Measurements from ENCODE around the gene EXO5. TPM values are rescaled to one million over a fixed set of nuclear protein-coding genes. Genes with fewer than 3 reads are reported as not detected.

EXO5 gene, protein sequence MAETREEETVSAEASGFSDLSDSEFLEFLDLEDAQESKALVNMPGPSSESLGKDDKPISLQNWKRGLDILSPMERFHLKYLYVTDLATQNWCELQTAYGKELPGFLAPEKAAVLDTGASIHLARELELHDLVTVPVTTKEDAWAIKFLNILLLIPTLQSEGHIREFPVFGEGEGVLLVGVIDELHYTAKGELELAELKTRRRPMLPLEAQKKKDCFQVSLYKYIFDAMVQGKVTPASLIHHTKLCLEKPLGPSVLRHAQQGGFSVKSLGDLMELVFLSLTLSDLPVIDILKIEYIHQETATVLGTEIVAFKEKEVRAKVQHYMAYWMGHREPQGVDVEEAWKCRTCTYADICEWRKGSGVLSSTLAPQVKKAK
- total RNA-seq (2021; fragmentation: NEBNext Ultra II Directional; extraction: Animal tissue kit (Norgen Biotek cat#: 25700)), result 7.7 and 8.5 TPM in 2 replicates
- 3.1 and 4.4 TPM in 2 replicates for polyA plus RNA-seq (2011; rRNA removed)
- 5.3 TPM for polyA plus RNA-seq (2011; cell fraction: cytosol; rRNA removed)
- polyA plus RNA-seq (2011; cell fraction: nucleus; rRNA removed), result 4.2 TPM
- 6.7 to 8.4 TPM (median 7.5 TPM) in 4 replicates for polyA plus RNA-seq (2012, experiment 1 of 2)
- 2.9 TPM for polyA plus RNA-seq (2012, experiment 2 of 2)
- 5.8 TPM for polyA plus RNA-seq (2013, experiment 1 of 2)
- polyA plus RNA-seq (2013, experiment 2 of 2), result 5.3 TPM
- polyA minus RNA-seq (2011; rRNA and poly(A)+ RNA removed), result 6.0 and 7.1 TPM in 2 replicates
- 5.9 TPM for polyA minus RNA-seq (2011; cell fraction: cytosol; rRNA and poly(A)+ RNA removed)
- 10.5 TPM for polyA minus RNA-seq (2011; cell fraction: nucleus; rRNA and poly(A)+ RNA removed)
- long read RNA-seq, experiment 1, partial matches to known transcripts, result 3 of 7 reads
- long read RNA-seq, experiment 1, other reads (novel, unspliced or antisense), result 2 of 7 reads
- long read RNA-seq, experiment 2, partial matches to known transcripts, result 0 of 1 reads
- long read RNA-seq, experiment 2, other reads (novel, unspliced or antisense), result 1 of 1 reads

GRCh38 chr1:40508375-40509341 lies at the start of gene EXO5:
Gene EXO5 (plus strand): TSS chr1:40508767. CDS start chr1:40514545, 5,778 bp downstream.
- Histone ChIP-seq H2BK5ac (ENCODE audit: low read depth, low read length) (no peak within 1 kb of the TSS), H4K8ac (ENCODE audit: extremely low read depth, insufficient read depth, low read length) (peak within 1 kb of the TSS; percentile 90; the same call in 1 of the 2 replicates), H4K91ac (replicated peaks; ENCODE audit: insufficient read length, low read length) (peak within 1 kb of the TSS; percentile 61), H2BK12ac (ENCODE audit: low read depth, low read length) (no peak within 1 kb of the TSS), H2BK20ac (ENCODE audit: low read length) (no peak within 1 kb of the TSS), H3K9ac (replicated peaks in 1 of 4; ENCODE audit: extremely low read depth in 1 of 4, low read depth in 3 of 4, low read length in 3 of 4) (peak within 1 kb of the TSS in 2 of 4 experiments; percentile 59 to 71; a peak in 5 of 7 replicates), H3K4me1 (replicated peaks in 1 of 4; ENCODE audit: control insufficient read depth in 3 of 4, insufficient read depth in 4 of 4, low read length in 3 of 4) (0 out of 7 replicates have a peak, but pooled peaks cover 0 to 2% (median under 1%) of the 10 kb centered on the region in 4 experiments), H3K4me3 (ENCODE audit: extremely low read depth in 1 of 4, insufficient read depth in 2 of 4, low read depth in 3 of 4, low read length in 4 of 4) (peak within 1 kb of the TSS; percentile 69 to 76 (median 72)), H3K27me3 (replicated peaks in 1 of 4; ENCODE audit: control insufficient read depth in 3 of 4, extremely low read depth in 1 of 4, insufficient read depth in 3 of 4, low read length in 3 of 4) (peaks cover 0 to 12% (median 9%) of the 10 kb centered on the region in 4 experiments; a peak in 6 of 7 replicates), H4K20me1 (replicated peaks in 1 of 2; ENCODE audit: control insufficient read depth in 1 of 2, insufficient read depth in 2 of 2, low read length in 2 of 2) (peaks cover 0 to 2% of the 10 kb centered on the region in 2 experiments), H3K36me3 (ENCODE audit: control insufficient read depth in 2 of 4, insufficient read depth in 4 of 4, low read length in 3 of 4) (no peaks in the 10 kb centered on the region), H2AFZ (ENCODE audit: low read length) (peak within 1 kb of the TSS; percentile 98), H3K14ac (ENCODE audit: insufficient read length) (no peak within 1 kb of the TSS), H3K79me2 (ENCODE audit: control insufficient read depth in 1 of 2, insufficient read depth in 2 of 2, low read length in 2 of 2) (no peaks in the 10 kb centered on the region), H3K23ac (ENCODE audit: insufficient read length) (no peak within 1 kb of the TSS), H3K9me3 (ENCODE audit: insufficient read depth in 2 of 2, low read depth in 1 of 2, low read length in 1 of 2) (0 out of 4 replicates have a peak, but pooled peaks cover 0 to 4% of the 10 kb centered on the region in 2 experiments), H3K4me2 (ENCODE audit: insufficient read depth in 1 of 2, low read depth in 2 of 2, low read length in 2 of 2) (peak within 1 kb of the TSS; percentile 92 to 95), H3K18ac (ENCODE audit: extremely low read depth, low read length) (peak within 1 kb of the TSS; percentile 15; the same call in 1 of the 2 replicates), H2BK15ac (ENCODE audit: low read length) (no peak within 1 kb of the TSS), H3K27ac (ENCODE audit: low read depth, low read length) (no peak within 1 kb of the TSS), H3K56ac (replicated peaks; ENCODE audit: insufficient read length, low read depth, low read length) (peak within 1 kb of the TSS; percentile 62), H3K4ac (replicated peaks; ENCODE audit: insufficient read length, low read depth, low read length) (no peak within 1 kb of the TSS), H2AK5ac (ENCODE audit: low read depth, low read length) (no peak within 1 kb of the TSS), H2BK120ac (replicated peaks; ENCODE audit: low read depth, low read length) (no peak within 1 kb of the TSS), H4K5ac (ENCODE audit: insufficient read length, low read depth, low read length) (peak within 1 kb of the TSS; percentile 8), H3K79me1 (ENCODE audit: low read depth, low read length) (no peaks in the 10 kb centered on the region; the same call in 1 of the 2 replicates), H3K23me2 (ENCODE audit: low read depth, low read length) (peaks cover 7% of the 10 kb centered on the region; the same call in 1 of the 2 replicates)
- WGBS, 2 experiments (ENCODE audit: extremely low coverage in 1 of 2, insufficient coverage in 1 of 2, insufficient read length in 1 of 2, insufficient replicate concordance in 2 of 2, low coverage in 1 of 2, low lambda C conversion rate in 2 of 2, missing lambda C conversion rate in 1 of 2), result 3% methylated on average over 65 of the region's 76 CpGs; no CpG with 5 or more reads in 1 of the 2 experiments
- FAIRE-seq, result no peak
- peak in 1 of 2 experiments; percentile 75 for DNase-seq (ENCODE audit: low read depth in 1 of 2, low spot score in 2 of 2)
- ChIA-PET CTCF (ENCODE audit: partially characterized antibody) (no interaction called here), POLR2A (ENCODE audit: partially characterized antibody) (interaction anchor here (0.8 to 1.8 kb wide), 6 partner anchors 9 to 31 kb away, joined by 3 to 7 read pairs (median 6); partner anchors contain the start of genes ZFP69 and ZNF684)
- TF ChIP-seq GTF2F1 (IDR thresholded peaks at IDR 0.05; ENCODE audit: borderline replicate concordance, low read depth, low read length), result peak; percentile 13; the same call in 1 of the 2 replicates
- no peak for TF ChIP-seq ATF2 (IDR thresholded peaks at IDR 0.05; ENCODE audit: low read length)
- 0 out of 2 replicates have a peak, but pooled peaks have one; percentile 22 for TF ChIP-seq POLR2AphosphoS5 (IDR thresholded peaks at IDR 0.05; ENCODE audit: low read depth, low read length)
- peak; percentile 52; the same call in 1 of the 2 replicates for TF ChIP-seq TBP (IDR thresholded peaks at IDR 0.05; ENCODE audit: low read depth, low read length)
